HG03280 (cell line): Measurements from ENCODE around the gene FAM135A.
"Not testable (repeated sequence)": the region's sequence is repeated elsewhere in the genome, so short reads cannot be mapped to it uniquely, and the experiment has no call there.

Source experiments
- ATAC-seq: cut with Tn5 transposase; IDR thresholded peaks from one replicate; pipeline ENCODE4 v1.9.1; 2021; ENCODE audit warnings: mild to moderate bottlenecking, moderate library complexity; ENCODE audit not compliant: unreplicated experiment

Gene FAM135A

GRCh38 chr6:70607371-70607770 is 194.1 kb downstream of the FAM135A start:
- ATAC-seq = not testable (repeated sequence)

GRCh38 chr6:70609181-70609580 is 195.9 kb downstream of the FAM135A start:
- ATAC-seq = not testable (repeated sequence)
